CD14-positive monocyte (primary cell): ENCODE measurements around the gene TNFRSF9. TPM values are rescaled to one million over a fixed set of nuclear protein-coding genes. Genes with fewer than 3 reads are reported as not detected.

Source experiments
- DNase-seq, 3 donors: peaks; one replicate each; pipeline ENCODE4 v3.0.0-alpha.2; 2011 to 2022
- H2AFZ ChIP-seq: 2 replicates; pipeline ENCODE4 v1.6.0; 2012; ENCODE audit warnings: mild to moderate bottlenecking, low read depth, low read length, inconsistent platforms; ENCODE audit not compliant: insufficient read depth, poor library complexity, severe bottlenecking
- H3K27ac ChIP-seq, 2 donors: 1 replicate in 1 of 2; 2 replicates in 1 of 2; pipeline ENCODE4 v1.5.1; 2012 to 2013; ENCODE audit warnings: low read length in 2 of 2, control low read depth in 1 of 2, inconsistent platforms in 1 of 2, low read depth in 1 of 2, mild to moderate bottlenecking in 1 of 2
- H3K27me3 ChIP-seq, 2 donors: one replicate each; pipeline versions ENCODE4 v1.6.0 to v1.6.1; 2011 to 2013; ENCODE audit warnings: low read length in 2 of 2; ENCODE audit not compliant: control insufficient read depth in 2 of 2, insufficient read depth in 2 of 2
- H3K36me3 ChIP-seq, 2 donors: replicated peaks in 1 of 2; 1 replicate in 1 of 2; 2 replicates in 1 of 2; pipeline versions ENCODE4 v1.5.1 to v1.6.1; 2012 to 2013; ENCODE audit warnings: low read length in 2 of 2, control low read depth in 1 of 2, inconsistent platforms in 1 of 2, mild to moderate bottlenecking in 1 of 2; ENCODE audit not compliant: insufficient read depth in 2 of 2, control insufficient read depth in 1 of 2
- H3K4me1 ChIP-seq, 2 donors: 1 replicate in 1 of 2; 2 replicates in 1 of 2; pipeline versions ENCODE4 v1.5.1 to v1.6.1; 2012 to 2013; ENCODE audit warnings: low read length in 2 of 2, control low read depth in 1 of 2, inconsistent platforms in 1 of 2, mild to moderate bottlenecking in 1 of 2, moderate library complexity in 1 of 2; ENCODE audit not compliant: insufficient read depth in 2 of 2, control insufficient read depth in 1 of 2
- H3K4me2 ChIP-seq: replicated peaks from 2 replicates; pipeline ENCODE3; 2012; ENCODE audit warnings: low read length, moderate library complexity, mild to moderate bottlenecking; ENCODE audit not compliant: poor library complexity, severe bottlenecking; ENCODE audit errors: extremely low read depth
- H3K4me3 ChIP-seq, 3 experiments: fragments of 200-600 bp in 1 of 3; sonication (generic) in 1 of 3; replicated peaks in 1 of 3; 1 replicate in 2 of 3; 2 replicates in 1 of 3; pipeline ENCODE4 v1.5.1; 2011 to 2013; ENCODE audit warnings: low read length in 3 of 3, mild to moderate bottlenecking in 3 of 3, control low read depth in 2 of 3, low read depth in 2 of 3, inconsistent platforms in 1 of 3, moderate library complexity in 1 of 3
- H3K79me2 ChIP-seq: 2 replicates; pipeline ENCODE4 v1.6.0; 2012; ENCODE audit warnings: mild to moderate bottlenecking, control low read depth, inconsistent platforms, low read length, moderate library complexity; ENCODE audit not compliant: insufficient read depth
- H3K9ac ChIP-seq: 2 replicates; pipeline ENCODE4 v1.6.0; 2017; ENCODE audit warnings: low read length, mild to moderate bottlenecking; ENCODE audit not compliant: insufficient read depth, poor library complexity, severe bottlenecking
- H3K9me3 ChIP-seq, 2 donors: replicated peaks in 1 of 2; 1 replicate in 1 of 2; 2 replicates in 1 of 2; pipeline versions ENCODE4 v1.5.1 to v1.6.1; 2012 to 2013; ENCODE audit warnings: low read length in 2 of 2, control low read depth in 1 of 2; ENCODE audit not compliant: control insufficient read depth in 1 of 2, insufficient read depth in 1 of 2
- H4K20me1 ChIP-seq: 2 replicates; pipeline ENCODE4 v1.6.0; 2012; ENCODE audit warnings: mild to moderate bottlenecking, low read length, control low read depth, moderate library complexity; ENCODE audit not compliant: insufficient read depth
- H3K27ac Mint-ChIP-seq, 7 donors: one replicate each; pipeline ENCODE4 v1.8.0; 2020; ENCODE audit warnings: mild to moderate bottlenecking in 7 of 7, mixed read lengths in 7 of 7, moderate library complexity in 6 of 7, inconsistent platforms in 2 of 7
- H3K27me3 Mint-ChIP-seq, 3 donors: one replicate each; pipeline ENCODE4 v1.8.0; 2021 to 2022; ENCODE audit warnings: low read depth in 3 of 3, mild to moderate bottlenecking in 3 of 3, mixed read lengths in 3 of 3, moderate library complexity in 3 of 3, inconsistent platforms in 1 of 3
- H3K36me3 Mint-ChIP-seq, 2 donors: one replicate each; pipeline ENCODE4 v1.8.0; 2020; ENCODE audit warnings: mixed read lengths in 2 of 2, inconsistent platforms in 1 of 2, mild to moderate bottlenecking in 1 of 2
- H3K4me1 Mint-ChIP-seq: one replicate; pipeline ENCODE4 v1.8.0; 2020; ENCODE audit warnings: mild to moderate bottlenecking, mixed read lengths
- H3K4me3 Mint-ChIP-seq, 2 donors: one replicate each; pipeline ENCODE4 v1.8.0; 2020; ENCODE audit warnings: mild to moderate bottlenecking in 2 of 2, mixed read lengths in 2 of 2, moderate library complexity in 1 of 2
- H3K9me3 Mint-ChIP-seq, 7 donors: one replicate each; pipeline ENCODE4 v1.8.0; 2020 to 2022; ENCODE audit warnings: mixed read lengths in 7 of 7, mild to moderate bottlenecking in 6 of 7, moderate library complexity in 6 of 7, inconsistent platforms in 2 of 7
- CTCF ChIP-seq: fragments of 200-600 bp; IDR thresholded peaks from one replicate; pipeline ENCODE4 v1.8.0; 2022; ENCODE audit warnings: antibody characterized with exemption, mild to moderate bottlenecking
- WGBS: methylation state at CpG from one replicate; pipeline ENCODE4 v1.1.5; 2013; ENCODE audit warnings: missing lambda C conversion rate; ENCODE audit not compliant: insufficient coverage; 5-methylcytosine and 5-hydroxymethylcytosine counted together
- intact Hi-C, 2 donors: fragments of 100-400 bp; cut with micrococcal nuclease; formaldehyde crosslinking; loops; one replicate each; pipeline versions ENCODE4 v1.15.0 to v1.15.1; 2023
- polyA plus RNA-seq, 3 donors: library from polyadenylated mRNA; depleted of rRNA in 1 of 3; unstranded in 2 of 3; stranded (reverse) in 1 of 3; fragments of 300-500 nt in 2 of 3; fragments of >200 nt in 1 of 3; fragmentation: Illumina TruSeq in 2 of 3; gene quantifications; 1 replicate in 2 of 3; 2 replicates in 1 of 3; pipeline ENCODE4 v1.2.3, GENCODE V29; 2012 to 2021

Gene TNFRSF9
- polyA plus RNA-seq, 3 donors: 1.1 to 2.6 (median 2.6) TPM

GRCh38 chr1:7916501-7916830, 24.2 kb downstream of the TNFRSF9 start:
- peaks cover 0 to 8% of the 10 kb centered on the region in 2 donors for H3K4me1 ChIP-seq

DNA sequence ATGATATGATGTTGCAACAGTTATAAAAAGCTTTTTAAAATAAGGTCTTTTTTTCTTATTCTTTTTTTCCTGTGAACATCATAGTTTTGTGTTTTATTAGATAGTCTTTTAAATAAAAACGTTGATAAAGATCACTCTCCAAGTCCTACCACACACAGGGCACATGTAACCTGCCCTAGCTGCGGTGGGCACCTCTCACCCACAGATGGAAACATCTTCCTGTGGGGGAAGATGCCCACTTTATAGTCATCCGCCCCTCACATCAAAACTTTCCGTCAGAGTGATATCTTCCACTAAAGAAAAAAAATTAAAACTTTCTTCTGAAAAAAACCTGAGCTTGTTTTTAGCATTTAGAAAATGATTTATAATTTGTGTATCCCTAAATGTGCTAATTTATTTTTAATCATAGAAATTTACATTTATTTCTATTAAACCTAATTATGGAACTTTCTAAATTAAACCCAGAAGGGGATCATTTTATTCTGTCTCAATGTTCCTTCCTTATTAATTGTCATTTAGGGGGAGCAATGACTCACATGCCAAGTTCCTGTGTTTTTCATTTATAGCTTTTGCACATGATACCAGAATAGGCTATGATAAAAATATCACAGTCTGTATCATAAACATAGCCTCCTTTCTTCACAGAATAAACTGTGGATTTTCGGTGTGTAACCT, 24.7 kb downstream of the TNFRSF9 start:
- H3K79me2 ChIP-seq: no peaks in the 10 kb centered on the region
- H3K4me1 Mint-ChIP-seq: peaks cover 20% of the 10 kb centered on the region
- intact Hi-C loops: no loop called here
- H3K4me3 Mint-ChIP-seq: no peak overlapping the region
- no peak overlapping the region for H2AFZ ChIP-seq
- H3K4me2 ChIP-seq: no peak overlapping the region
- WGBS: no CpG with 5 or more reads among the region's 5 CpGs
- no peak overlapping the region for H3K27ac ChIP-seq
- no peaks in the 10 kb centered on the region for H3K27me3 ChIP-seq
- DNase-seq: no peak
- H3K27me3 Mint-ChIP-seq: peaks cover 1 to 11% (median 6%) of the 10 kb centered on the region in 3 donors
- no peak for TF ChIP-seq CTCF
- no peaks in the 10 kb centered on the region for H4K20me1 ChIP-seq
- H3K36me3 ChIP-seq: no peaks in the 10 kb centered on the region
- no peak overlapping the region for H3K4me3 ChIP-seq
- H3K36me3 Mint-ChIP-seq: peaks cover 4% of the 10 kb centered on the region in 2 donors
- H3K9me3 Mint-ChIP-seq: peaks cover 0 to 1% (median 0%) of the 10 kb centered on the region in 7 donors
- no peak overlapping the region for H3K9ac ChIP-seq
- no peak overlapping the region for H3K27ac Mint-ChIP-seq
- H3K9me3 ChIP-seq: no peaks in the 10 kb centered on the region
- peaks cover 0 to 8% of the 10 kb centered on the region in 2 donors for H3K4me1 ChIP-seq

More at GRCh38 chr1:7916501-7916830, 24.2 kb downstream of the TNFRSF9 start:
- Mint-ChIP-seq H3K27ac (no peak overlapping the region), H3K36me3 (peaks cover 4% of the 10 kb centered on the region in 2 donors), H3K9me3 (peaks cover 0 to 1% (median 0%) of the 10 kb centered on the region in 7 donors), H3K4me3 (no peak overlapping the region), H3K4me1 (peaks cover 20% of the 10 kb centered on the region), H3K27me3 (peaks cover 1 to 11% (median 6%) of the 10 kb centered on the region in 3 donors)
- intact Hi-C loops: no loop called here
- Histone ChIP-seq H3K36me3 (no peaks in the 10 kb centered on the region), H3K4me2 (no peak overlapping the region), H3K27ac (no peak overlapping the region), H3K9me3 (no peaks in the 10 kb centered on the region), H3K27me3 (no peaks in the 10 kb centered on the region), H3K79me2 (no peaks in the 10 kb centered on the region), H2AFZ (no peak overlapping the region), H3K9ac (no peak overlapping the region), H3K4me3 (no peak overlapping the region), H4K20me1 (no peaks in the 10 kb centered on the region)
- no peak for TF ChIP-seq CTCF
- no peak for DNase-seq
- 88% methylated on average over 1 of the region's 2 CpGs for WGBS
